Measurements from ENCODE around the gene TCERG1L.

TCERG1L gene

DNA sequence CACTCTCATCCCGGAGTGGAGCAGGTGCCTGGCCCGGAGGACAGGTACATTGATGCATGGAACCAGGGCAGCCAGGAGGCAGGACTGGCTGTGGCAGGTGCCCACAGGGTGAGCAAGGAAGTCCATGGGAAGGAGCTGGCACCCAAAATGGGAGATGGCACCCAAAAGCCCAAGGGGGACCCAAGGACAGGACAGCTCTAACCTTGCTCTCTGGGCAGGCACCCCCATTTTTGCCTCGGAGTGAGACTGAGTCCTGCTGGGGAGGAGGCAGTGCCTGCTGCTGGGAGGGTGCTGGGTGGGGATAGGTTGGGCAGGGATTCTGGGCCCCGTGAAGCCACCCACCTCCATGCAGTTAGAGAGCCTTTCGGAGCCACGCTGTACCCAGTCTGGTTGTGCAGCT, 234.5 kb downstream of the TCERG1L start:
- DNase-seq = no peak

- no peak for DNase-seq
These were observed 235.2 kb downstream of the TCERG1L start for GRCh38 chr10:131076356-131076755.

- no peak for DNase-seq
These were observed 236.2 kb downstream of the TCERG1L start for GRCh38 chr10:131075218-131075770.

- DNase-seq = no peak
These were observed 236.8 kb downstream of the TCERG1L start for GRCh38 chr10:131074682-131075081.

- DNase-seq = no peak
These were observed 238.0 kb downstream of the TCERG1L start for GRCh38 chr10:131073469-131074035.

DNA sequence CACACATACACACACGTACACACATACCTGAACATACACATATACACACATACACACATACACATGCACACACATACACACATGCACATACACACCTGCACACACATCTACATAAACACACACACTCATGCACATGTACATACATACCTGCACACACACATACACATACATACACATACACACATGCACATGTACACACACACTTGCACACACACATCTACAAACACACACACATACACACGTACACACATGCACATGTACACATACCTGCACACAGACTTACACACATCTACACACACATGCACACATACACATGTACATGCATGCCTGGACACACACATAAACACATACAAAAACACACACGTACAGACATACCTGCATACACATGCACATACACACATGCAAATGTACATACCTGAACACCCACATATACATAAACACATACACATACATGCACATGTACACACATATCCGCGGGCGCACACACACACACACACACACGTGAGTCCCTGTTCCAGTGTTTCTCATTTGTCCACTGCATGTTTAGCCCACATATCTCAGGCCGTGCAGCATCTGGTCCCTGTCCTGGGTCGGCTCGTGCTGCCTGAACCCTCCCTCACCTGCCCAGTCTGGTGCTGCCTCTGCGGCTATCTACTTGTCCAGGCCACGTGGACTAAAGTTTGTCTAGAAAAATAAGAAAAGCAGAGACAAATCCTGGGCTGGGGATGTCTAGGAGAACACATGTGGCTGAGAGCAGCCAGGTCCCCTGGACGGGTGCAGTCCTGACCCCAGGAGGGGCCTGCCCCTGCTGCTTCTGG, 238.7 kb downstream of the TCERG1L start:
- no peak for DNase-seq

GRCh38 chr10:131071721-131072120, 239.8 kb downstream of the TCERG1L start:
- no peak for DNase-seq

- DNase-seq = no peak
These were observed 240.7 kb downstream of the TCERG1L start for GRCh38 chr10:131070856-131071255.

DNA sequence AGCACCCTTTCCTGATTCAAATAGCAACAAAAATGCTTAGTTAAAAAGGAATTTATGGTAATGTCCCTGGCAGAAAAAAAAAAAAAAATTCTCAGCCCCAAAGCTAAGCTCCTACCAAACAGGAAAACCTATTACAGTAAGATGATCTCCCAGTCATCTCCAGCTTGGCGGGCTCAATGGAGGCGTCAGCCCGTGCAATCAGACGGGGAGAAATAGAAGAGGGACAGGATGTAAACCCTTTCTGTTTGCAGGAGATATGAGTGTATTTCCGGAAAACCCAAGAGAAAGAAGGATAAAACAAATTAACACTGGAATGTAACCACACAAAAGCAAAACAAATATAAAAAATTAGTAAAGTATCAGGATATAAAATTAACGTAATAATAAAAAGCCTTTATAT, 242.8 kb downstream of the TCERG1L start:
- DNase-seq = no peak

- DNase-seq = no peak
These were observed 243.2 kb downstream of the TCERG1L start for GRCh38 chr10:131068311-131068710.

DNA sequence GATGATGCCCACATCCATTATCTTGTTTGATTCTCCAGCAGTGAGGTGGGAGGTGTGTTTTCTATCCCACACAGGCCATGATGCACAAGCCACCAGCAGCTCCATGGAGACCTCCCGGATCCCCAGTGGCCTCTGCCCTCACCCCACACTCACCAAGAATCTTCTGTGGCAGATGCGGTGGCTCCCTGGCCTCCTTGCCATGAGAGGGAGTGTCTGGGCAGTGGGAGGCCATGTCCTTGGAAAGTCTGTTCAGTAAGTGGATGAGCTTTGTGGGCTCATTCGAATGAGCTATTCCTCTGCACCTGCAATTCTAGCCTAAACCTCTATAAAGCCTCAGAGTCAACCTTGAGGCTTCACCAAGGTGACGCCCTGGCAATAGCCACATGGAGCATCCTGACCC, 243.8 kb downstream of the TCERG1L start:
- DNase-seq = no peak

GRCh38 chr10:131065673-131066305, 245.7 kb downstream of the TCERG1L start:
- DNase-seq = no peak

DNA sequence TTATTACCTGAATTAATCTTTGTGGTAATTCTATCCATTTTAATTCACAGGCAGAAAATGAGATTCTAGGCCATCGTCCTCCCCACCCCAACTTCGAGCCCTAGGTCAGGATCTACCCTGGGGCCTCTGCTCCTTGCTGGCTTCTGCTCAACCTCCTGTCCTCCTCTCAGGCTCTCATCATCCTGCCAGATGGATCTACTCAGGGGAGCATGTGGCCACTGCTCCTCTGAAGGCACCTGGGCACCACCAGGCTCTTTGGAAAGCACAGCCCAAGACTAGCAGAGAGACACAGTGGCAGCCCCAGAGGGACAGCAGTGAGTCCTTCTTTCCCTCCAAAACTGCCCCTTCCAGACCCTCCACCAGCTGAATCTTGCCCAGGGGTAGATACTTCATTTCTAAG, 248.2 kb downstream of the TCERG1L start:
- no peak for DNase-seq

GRCh38 chr10:131062621-131063260, 248.8 kb downstream of the TCERG1L start:
- DNase-seq = no peak

- no peak for DNase-seq
These were observed 250.3 kb downstream of the TCERG1L start for GRCh38 chr10:131061216-131061615.

GRCh38 chr10:131059881-131060280, 251.6 kb downstream of the TCERG1L start:
- DNase-seq = no peak

GRCh38 chr10:131058799-131059198, 252.7 kb downstream of the TCERG1L start:
- no peak for DNase-seq

DNA sequence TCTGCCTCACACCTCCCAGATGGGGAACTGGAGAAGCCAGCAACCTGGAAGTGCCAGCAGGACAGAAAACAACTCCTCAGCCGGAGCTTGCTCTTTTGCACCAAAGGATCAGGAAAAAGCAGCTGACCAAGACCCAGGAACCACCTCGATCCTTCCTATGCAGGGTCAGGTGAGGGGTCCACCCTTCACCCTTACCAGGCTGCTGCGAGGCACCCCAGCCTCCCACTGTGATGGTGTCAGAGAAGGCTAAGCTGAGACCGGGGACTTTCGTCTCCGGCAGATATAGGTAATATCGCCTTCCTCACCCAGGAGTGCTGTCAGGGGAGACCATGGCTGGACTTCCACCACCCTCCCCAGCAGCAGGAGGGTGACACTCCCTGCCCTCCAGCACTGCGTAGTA, 254.7 kb downstream of the TCERG1L start:
- no peak for DNase-seq

DNA sequence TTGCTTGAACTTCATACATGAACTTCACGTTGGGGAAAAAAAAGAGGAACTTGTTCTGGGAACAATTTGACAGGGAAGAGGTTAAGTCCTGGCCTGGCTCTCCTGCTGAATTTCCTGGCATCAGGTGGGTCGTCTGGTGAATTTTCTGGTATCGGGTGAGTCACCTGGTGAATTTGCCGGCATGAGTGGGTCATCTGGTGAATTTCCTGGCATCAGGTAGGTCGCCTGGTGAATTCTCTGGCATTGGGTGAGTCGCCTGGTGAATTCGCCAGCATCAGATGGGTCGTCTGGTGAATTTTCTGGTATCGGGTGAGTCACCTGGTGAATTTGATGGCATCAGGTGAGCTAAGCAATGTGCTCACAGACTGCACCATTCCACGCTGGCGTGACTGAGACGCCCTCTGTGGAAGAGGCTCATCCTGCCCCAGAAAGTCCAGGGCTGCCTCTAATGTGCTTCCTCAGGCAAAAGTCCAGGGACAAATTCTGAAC, 255.4 kb downstream of the TCERG1L start:
- DNase-seq = no peak

DNA sequence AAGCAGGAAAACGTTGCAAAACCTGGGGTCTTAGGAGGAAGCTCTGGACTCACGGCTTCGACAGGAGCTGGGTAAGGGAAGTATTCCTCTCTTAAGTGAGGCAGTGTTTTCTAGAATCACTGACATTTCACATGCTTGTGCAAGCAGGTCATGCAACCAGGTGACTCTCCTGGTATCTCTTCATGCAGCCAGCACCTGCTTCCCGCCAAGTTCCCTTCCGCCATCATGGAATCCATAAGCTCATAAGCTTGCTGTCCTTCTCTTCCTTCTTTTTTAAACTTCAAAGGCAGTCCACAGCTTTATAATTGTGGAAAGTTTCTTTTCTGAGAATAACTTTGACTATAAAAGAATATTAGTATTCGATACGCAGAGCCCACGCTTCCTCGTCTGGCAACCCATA, 256.1 kb downstream of the TCERG1L start:
- DNase-seq = no peak

DNA sequence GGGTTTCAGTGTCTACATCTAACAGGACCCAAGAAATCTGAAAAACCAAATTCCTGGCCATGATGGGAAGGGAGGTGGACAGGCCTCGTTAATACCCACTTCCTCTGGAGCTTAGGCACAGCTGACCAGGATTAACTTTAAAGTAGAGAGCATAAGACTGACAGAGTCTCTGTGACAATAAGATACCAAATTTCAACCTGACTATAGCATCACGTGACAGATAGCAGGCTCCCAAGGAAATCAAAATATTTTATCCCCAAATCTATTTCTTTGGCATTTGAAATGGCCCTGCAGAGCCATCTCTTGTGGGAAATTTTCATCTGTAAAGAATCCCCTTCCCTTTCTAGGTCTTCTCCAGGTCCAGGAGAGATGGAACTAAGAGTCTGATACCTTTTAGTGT, 258.3 kb downstream of the TCERG1L start:
- DNase-seq = no peak

GRCh38 chr10:131050162-131050766, 261.3 kb downstream of the TCERG1L start:
- DNase-seq = no peak

DNA sequence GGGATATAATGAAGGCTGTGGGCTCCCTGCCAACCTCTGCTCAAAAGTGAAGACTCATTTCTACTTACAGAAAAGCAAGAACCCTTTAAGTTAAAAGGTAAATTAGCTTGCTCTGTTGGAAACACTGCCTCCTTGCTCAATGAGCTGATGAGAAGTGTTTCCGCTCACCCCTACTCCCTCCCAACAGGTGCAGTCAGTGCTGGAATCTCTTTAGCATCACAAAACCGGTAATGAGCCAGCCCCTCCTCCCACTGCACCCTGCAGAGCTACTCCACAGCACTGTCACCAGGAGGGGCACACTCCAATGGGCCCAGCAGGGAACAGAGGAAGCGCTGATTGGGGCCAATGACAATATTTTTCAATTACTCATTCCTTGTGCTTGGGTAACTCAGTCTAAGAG, 262.5 kb downstream of the TCERG1L start:
- DNase-seq = no peak

All from RPMI8226 (cell line).